GM21737 (cell line): ENCODE measurements around the gene NCAPD3.
"Not testable (repeated sequence)": the region's sequence is repeated elsewhere in the genome, so short reads cannot be mapped to it uniquely, and the experiment has no call there.

ENCODE experiments used
- ATAC-seq: cut with Tn5 transposase; IDR thresholded peaks from one replicate; pipeline ENCODE4 v1.9.1; 2021; ENCODE audit warnings: mild to moderate bottlenecking, moderate library complexity; ENCODE audit not compliant: unreplicated experiment

The NCAPD3 gene

GRCh38 chr11:134134167-134134566 is 89.6 kb downstream of the NCAPD3 start:
- no peak for ATAC-seq

- ATAC-seq = no peak
These were observed 91.0 kb downstream of the NCAPD3 start for GRCh38 chr11:134132808-134133207.

GRCh38 chr11:134131628-134132244 is 92.0 kb downstream of the NCAPD3 start:
- ATAC-seq = no peak

- no peak for ATAC-seq
These were observed 97.4 kb downstream of the NCAPD3 start for GRCh38 chr11:134126217-134126822.

GRCh38 chr11:134125507-134125906 is 98.3 kb downstream of the NCAPD3 start:
- ATAC-seq = no peak

GRCh38 chr11:134124660-134125451 is 98.9 kb downstream of the NCAPD3 start:
- no peak for ATAC-seq

GRCh38 chr11:134120921-134121526 is 102.7 kb downstream of the NCAPD3 start:
- no peak for ATAC-seq

GRCh38 chr11:134120143-134120850 is 103.5 kb downstream of the NCAPD3 start:
- ATAC-seq = no peak

- ATAC-seq = no peak
These were observed 104.7 kb downstream of the NCAPD3 start for GRCh38 chr11:134119094-134119493.

GRCh38 chr11:134118006-134118405 is 105.8 kb downstream of the NCAPD3 start:
- ATAC-seq = no peak

- no peak for ATAC-seq
These were observed 107.6 kb downstream of the NCAPD3 start for GRCh38 chr11:134116210-134116609.

- not testable (repeated sequence) for ATAC-seq
These were observed 110.0 kb downstream of the NCAPD3 start for GRCh38 chr11:134113787-134114186.

- ATAC-seq = no peak
These were observed 113.4 kb downstream of the NCAPD3 start for GRCh38 chr11:134110252-134110815.
